Endothelial cell of umbilical vein (primary cell): Measurements from ENCODE around the gene MEA1. TPM values are rescaled to one million over a fixed set of nuclear protein-coding genes. Genes with fewer than 3 reads are reported as not detected.
A peak's percentile ranks its signal among the peaks of the same experiment; 100 is the strongest.

Experiments used
- BruUV-seq: library from RNA; stranded (reverse); fragments of 400-500 nt; replicated peaks from 2 replicates; lab custom pipeline; 2021; lab: Mats Ljungman, UMichigan
- CTCF ChIA-PET: fragments of 300-600, 350-600 bp; sonication (Branson Sonifier 250); formaldehyde crosslinking; loops from one replicate; lab custom pipeline; 2021; ENCODE audit warnings: antibody characterized with exemption, inconsistent platforms; lab: Charles Lee
- POLR2A ChIA-PET: fragments of 300-600, 350-600 bp; sonication (Branson Sonifier 250); formaldehyde crosslinking; loops from one replicate; lab custom pipeline; 2021; ENCODE audit warnings: antibody characterized with exemption, inconsistent platforms; lab: Charles Lee
- DNase-seq: peaks from one replicate; pipeline ENCODE4 v3.0.0-alpha.2; 2011; ENCODE audit warnings: low read depth, low spot score
- FAIRE-seq: peaks from 2 replicates; lab custom pipeline; 2011; peaks lifted over from hg19 to GRCh38; lab: Jason Lieb, UNC
- H2AFZ ChIP-seq: 2 replicates; pipeline ENCODE4 v1.6.0; 2012; ENCODE audit warnings: low read depth, low read length, control low read depth, inconsistent platforms
- H3K27ac ChIP-seq: 2 replicates; pipeline ENCODE4 v1.5.1; 2011; ENCODE audit warnings: low read depth, mild to moderate bottlenecking, control low read depth, low read length, moderate library complexity; ENCODE audit not compliant: insufficient read depth
- H3K27me3 ChIP-seq, 2 experiments: 2 replicates each; pipeline versions ENCODE4 v1.6.0 to v1.6.1; 2011; ENCODE audit warnings: low read length in 2 of 2, mixed read lengths in 1 of 2; ENCODE audit not compliant: control insufficient read depth in 2 of 2, insufficient read depth in 2 of 2
- H3K36me3 ChIP-seq, 2 experiments: 2 replicates in 1 of 2; 3 replicates in 1 of 2; pipeline ENCODE4 v1.5.1; 2011; ENCODE audit warnings: low read length in 2 of 2, mild to moderate bottlenecking in 1 of 2, moderate library complexity in 1 of 2; ENCODE audit not compliant: control insufficient read depth in 2 of 2, insufficient read depth in 2 of 2; ENCODE audit errors: extremely low read depth in 1 of 2
- H3K4me1 ChIP-seq: 3 replicates; pipeline ENCODE4 v1.5.1; 2011; ENCODE audit warnings: mild to moderate bottlenecking, low read length; ENCODE audit not compliant: control insufficient read depth, insufficient read depth; ENCODE audit errors: extremely low read depth
- H3K4me2 ChIP-seq: 2 replicates; pipeline ENCODE4 v1.6.1; 2011; ENCODE audit warnings: low read length, control low read depth, mixed read lengths; ENCODE audit not compliant: insufficient read depth
- H3K4me3 ChIP-seq, 3 experiments: fragments of 200-600 bp in 1 of 3; sonication (generic), shearing (Covaris generic) in 1 of 3; replicated peaks in 1 of 3; 2 replicates each; pipeline ENCODE4 v1.5.1; 2011 to 2016; ENCODE audit warnings: control low read depth in 3 of 3, low read length in 3 of 3, mild to moderate bottlenecking in 2 of 3, inconsistent platforms in 1 of 3, low read depth in 1 of 3, moderate library complexity in 1 of 3; ENCODE audit not compliant: insufficient read depth in 1 of 3
- H3K79me2 ChIP-seq: 2 replicates; pipeline ENCODE4 v1.6.0; 2012; ENCODE audit warnings: low read length, inconsistent platforms; ENCODE audit not compliant: control insufficient read depth, insufficient read depth
- H3K9ac ChIP-seq: replicated peaks from 2 replicates; pipeline ENCODE3; 2011; ENCODE audit warnings: low read length, control low read depth; ENCODE audit not compliant: insufficient read depth; ENCODE audit errors: extremely low read depth
- H3K9me1 ChIP-seq: replicated peaks from 3 replicates; pipeline ENCODE4 v1.6.0; 2011; ENCODE audit warnings: mild to moderate bottlenecking, low read length; ENCODE audit not compliant: control insufficient read depth, insufficient read depth; ENCODE audit errors: extremely low read depth
- H3K9me3 ChIP-seq: replicated peaks from 2 replicates; pipeline ENCODE4 v1.5.1; 2012; ENCODE audit warnings: low read length, inconsistent platforms; ENCODE audit not compliant: control insufficient read depth, insufficient read depth
- H4K20me1 ChIP-seq: replicated peaks from 2 replicates; pipeline ENCODE3; 2011; ENCODE audit warnings: mild to moderate bottlenecking, low read length; ENCODE audit not compliant: control insufficient read depth, insufficient read depth; ENCODE audit errors: extremely low read depth
- CTCF ChIP-seq, 2 donors: IDR thresholded peaks; 1 replicate in 1 of 2; 2 replicates in 1 of 2; pipeline ENCODE4 v1.5.1; 2011; ENCODE audit warnings: low read length in 2 of 2, mild to moderate bottlenecking in 2 of 2, moderate library complexity in 2 of 2, control low read depth in 1 of 2, inconsistent platforms in 1 of 2, low read depth in 1 of 2; ENCODE audit not compliant: insufficient read depth in 1 of 2; ENCODE audit errors: extremely low read depth in 1 of 2
- EZH2 ChIP-seq: IDR thresholded peaks from 2 replicates; pipeline ENCODE4 v1.6.1; 2012; ENCODE audit warnings: borderline replicate concordance, low read depth, mild to moderate bottlenecking, moderate library complexity, low read length, inconsistent platforms; ENCODE audit not compliant: severe bottlenecking
- FOS ChIP-seq: IDR thresholded peaks from 2 replicates; pipeline ENCODE4 v1.6.1; 2011; ENCODE audit warnings: mild to moderate bottlenecking, low read length, moderate library complexity, borderline replicate concordance; ENCODE audit not compliant: insufficient read depth
- GATA2 ChIP-seq: IDR thresholded peaks from 2 replicates; pipeline ENCODE4 v1.7.0; 2011; ENCODE audit warnings: low read depth, mild to moderate bottlenecking, moderate library complexity, mixed read lengths, low read length; ENCODE audit not compliant: insufficient read length, insufficient read depth
- JUN ChIP-seq: IDR thresholded peaks from 2 replicates; pipeline ENCODE4 v1.6.1; 2011; ENCODE audit warnings: borderline replicate concordance, low read depth; ENCODE audit not compliant: insufficient read length, insufficient read depth
- MAX ChIP-seq: IDR thresholded peaks from 2 replicates; pipeline ENCODE4 v1.6.1; 2011; ENCODE audit not compliant: insufficient read depth, insufficient read length
- MYC ChIP-seq: IDR thresholded peaks from one replicate; pipeline ENCODE4 v1.6.1; 2011; ENCODE audit warnings: mild to moderate bottlenecking, low read depth, low read length
- POLR2A ChIP-seq: IDR thresholded peaks from 2 replicates; pipeline ENCODE4 v1.6.1; 2012; ENCODE audit warnings: low read depth, mild to moderate bottlenecking, control low read depth, low read length
- POLR2AphosphoS5 ChIP-seq: IDR thresholded peaks from 2 replicates; pipeline ENCODE4 v1.6.1; 2012; ENCODE audit warnings: low read depth, mild to moderate bottlenecking, control low read depth, low read length, moderate library complexity; ENCODE audit not compliant: insufficient read depth
- dilution Hi-C: fragments of 300-500 bp; cut with MboI; formaldehyde crosslinking; loops from one replicate; pipeline ENCODE4 v1.15.0; 2019; ENCODE audit warnings: low sequenced_read_pairs; ENCODE audit not compliant: extremely low pct_ligation_motif_present
- intact Hi-C: fragments of 100-400 bp; cut with micrococcal nuclease; formaldehyde crosslinking; loops from one replicate; pipeline ENCODE4 v1.10.0; 2022
- polyA plus RNA-seq, 4 experiments: library from polyadenylated mRNA; depleted of rRNA in 3 of 4; stranded (reverse) in 3 of 4; unstranded in 1 of 4; fragments of >200 nt; gene quantifications; 2 replicates each; pipeline versions ENCODE4 v1.2.1 to v1.2.3, GENCODE V29; 2011 to 2012; ENCODE audit warnings: missing spikeins in 1 of 4
- total RNA-seq: library from RNA; stranded (reverse); gene quantifications from 2 replicates; pipeline ENCODE4 v1.2.3, GENCODE V29; 2021

The MEA1 gene
- total and polyA plus RNA-seq, 2 donors (not counting 3 experiments of a cell fraction or from before 2014, with no cell fraction given) = 62.5 to 69.5 TPM

- Histone ChIP-seq H3K27me3 (no peaks in the 10 kb centered on the region), H3K4me2 (peak within 1 kb of the TSS; percentile 41), H2AFZ (peak within 1 kb of the TSS; percentile 51), H3K9me3 (no peaks in the 10 kb centered on the region), H3K9ac (peak within 1 kb of the TSS; percentile 82), H4K20me1 (no peaks in the 10 kb centered on the region), H3K4me3 (peak within 1 kb of the TSS; percentile 74 to 98 (median 89)), H3K27ac (peak within 1 kb of the TSS; percentile 58), H3K9me1 (no peaks in the 10 kb centered on the region), H3K79me2 (peaks cover 38% of the 10 kb centered on the region), H3K4me1 (no peaks in the 10 kb centered on the region), H3K36me3 (peaks cover 6 to 26% of the 10 kb centered on the region in 2 experiments)
- ChIA-PET POLR2A (interaction anchor here (0.6 to 1.7 kb wide), 4 partner anchors 12 to 38 kb away, joined by 3 to 7 read pairs (median 4); partner anchors contain the start of genes CUL7, KLC4 and MRPL2), CTCF (interaction anchor here (1.0 to 3.7 kb wide), 4 partner anchors 11 to 122 kb away, joined by 3 to 11 read pairs (median 8); partner anchors contain the start of genes CUL7 and PPP2R5D)
- no TSS peak for BruUV-seq
- peak; percentile 67 for DNase-seq
- TF ChIP-seq JUN (no peak), MAX (peak; percentile 33), CTCF (IDR thresholded peaks at IDR 0.05; ENCODE audit: extremely low read depth in 1 of 2, insufficient read depth in 1 of 2, low read depth in 1 of 2, low read length in 2 of 2) (no peak), MYC (no peak), FOS (no peak), GATA2 (no peak), POLR2AphosphoS5 (peak; percentile 90), POLR2A (peak; percentile 78), EZH2 (no peak)
- intact Hi-C loops (loop anchor here (1.0 to 2.0 kb wide), 2 partner anchors 31 to 38 kb away; partner anchors contain the start of genes CUL7, KLC4 and MRPL2), dilution Hi-C loops (no loop called here)
- peak; percentile 93 for FAIRE-seq
Measured at GRCh38 chr6:43021270-43022047, 7.7 kb upstream of the MEA1 start, which contains the start of gene RRP36. RRP36 (plus strand) TSS chr6:43021623; CDS start chr6:43021655, 32 bp downstream.
